Nephron progenitor cell (in vitro differentiated cells): ENCODE measurements around the gene KRIT1.

Source experiments
- DNase-seq: peaks from one replicate; pipeline ENCODE4 v3.0.0; 2021
- H3K27ac Mint-ChIP-seq: 2 replicates; pipeline ENCODE4 v1.8.0; 2021; ENCODE audit warnings: mild to moderate bottlenecking, moderate library complexity, mixed read lengths
- H3K27me3 Mint-ChIP-seq: 2 replicates; pipeline ENCODE4 v1.8.0; 2021; ENCODE audit warnings: mild to moderate bottlenecking, low read depth, mixed read lengths; ENCODE audit not compliant: poor library complexity
- H3K36me3 Mint-ChIP-seq: 2 replicates; pipeline ENCODE4 v1.8.0; 2021; ENCODE audit warnings: low read depth, mixed read lengths
- H3K4me1 Mint-ChIP-seq: 2 replicates; pipeline ENCODE4 v1.8.0; 2021; ENCODE audit warnings: mixed read lengths
- H3K4me3 Mint-ChIP-seq: 2 replicates; pipeline ENCODE4 v1.8.0; 2021; ENCODE audit warnings: mild to moderate bottlenecking, moderate library complexity, mixed read lengths
- H3K9me3 Mint-ChIP-seq: 2 replicates; pipeline ENCODE4 v1.8.0; 2021; ENCODE audit warnings: mild to moderate bottlenecking, moderate library complexity, mixed read lengths
- TF ChIP-seq, protein P1 (sequence below): fragments of 200-600 bp; sonication (generic); IDR thresholded peaks from 2 replicates; pipeline ENCODE4 v1.5.0; 2021; ENCODE audit warnings: antibody characterized with exemption

The KRIT1 gene

DNA sequence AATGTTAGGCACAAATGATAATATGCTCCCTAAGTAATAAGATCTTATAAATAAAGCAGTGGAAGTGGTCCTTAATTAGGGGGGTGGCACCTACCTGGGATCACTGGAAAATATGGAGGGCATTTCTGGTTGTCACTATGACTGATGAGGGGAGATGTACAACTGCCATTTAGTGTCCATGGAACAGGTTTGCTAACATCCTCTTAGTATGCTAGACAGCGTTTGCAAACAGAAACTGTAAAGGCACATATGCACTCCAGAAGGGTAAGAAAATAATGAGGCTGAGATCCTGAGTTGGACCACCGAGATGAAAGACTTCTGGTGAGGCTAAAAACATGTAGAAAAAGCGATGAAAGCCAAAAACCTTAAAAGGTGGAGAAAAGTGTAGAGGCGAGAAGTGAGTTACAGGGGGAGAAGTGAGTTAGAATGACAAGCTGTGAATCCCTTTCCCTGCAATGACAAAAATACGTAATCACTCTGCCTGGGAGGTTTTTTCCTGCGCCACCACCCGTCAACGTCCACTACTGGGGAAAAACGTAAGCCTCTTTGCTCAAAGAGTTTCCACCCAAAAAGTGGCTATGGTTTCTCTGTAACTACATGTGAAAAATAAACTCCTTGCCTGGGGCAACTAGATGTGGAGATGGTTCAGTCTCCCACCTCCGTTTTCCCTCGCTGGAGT lies 767 bp downstream of the KRIT1 start:
- no peaks in the 10 kb centered on the region for H3K9me3 Mint-ChIP-seq
- H3K36me3 Mint-ChIP-seq = peaks cover 5% of the 10 kb centered on the region
- H3K4me1 Mint-ChIP-seq = peaks cover 41% of the 10 kb centered on the region
- no peak for DNase-seq
- no peaks in the 10 kb centered on the region for H3K27me3 Mint-ChIP-seq
- H3K4me3 Mint-ChIP-seq = peak overlapping the region; percentile 96
- peak overlapping the region; percentile 100 for H3K27ac Mint-ChIP-seq
- TF ChIP-seq, protein P1, sequence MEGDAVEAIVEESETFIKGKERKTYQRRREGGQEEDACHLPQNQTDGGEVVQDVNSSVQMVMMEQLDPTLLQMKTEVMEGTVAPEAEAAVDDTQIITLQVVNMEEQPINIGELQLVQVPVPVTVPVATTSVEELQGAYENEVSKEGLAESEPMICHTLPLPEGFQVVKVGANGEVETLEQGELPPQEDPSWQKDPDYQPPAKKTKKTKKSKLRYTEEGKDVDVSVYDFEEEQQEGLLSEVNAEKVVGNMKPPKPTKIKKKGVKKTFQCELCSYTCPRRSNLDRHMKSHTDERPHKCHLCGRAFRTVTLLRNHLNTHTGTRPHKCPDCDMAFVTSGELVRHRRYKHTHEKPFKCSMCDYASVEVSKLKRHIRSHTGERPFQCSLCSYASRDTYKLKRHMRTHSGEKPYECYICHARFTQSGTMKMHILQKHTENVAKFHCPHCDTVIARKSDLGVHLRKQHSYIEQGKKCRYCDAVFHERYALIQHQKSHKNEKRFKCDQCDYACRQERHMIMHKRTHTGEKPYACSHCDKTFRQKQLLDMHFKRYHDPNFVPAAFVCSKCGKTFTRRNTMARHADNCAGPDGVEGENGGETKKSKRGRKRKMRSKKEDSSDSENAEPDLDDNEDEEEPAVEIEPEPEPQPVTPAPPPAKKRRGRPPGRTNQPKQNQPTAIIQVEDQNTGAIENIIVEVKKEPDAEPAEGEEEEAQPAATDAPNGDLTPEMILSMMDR = no peak

GRCh38 chr7:92242972-92243371 lies 2.7 kb downstream of the KRIT1 start:
- Mint-ChIP-seq H3K27ac (no peak overlapping the region), H3K4me1 (peaks cover 35% of the 10 kb centered on the region), H3K4me3 (no peak overlapping the region), H3K27me3 (no peaks in the 10 kb centered on the region), H3K9me3 (no peaks in the 10 kb centered on the region), H3K36me3 (peaks cover 12% of the 10 kb centered on the region)
- TF ChIP-seq, protein P1 = no peak
- no peak for DNase-seq

GRCh38 chr7:92230547-92230946 lies 15.2 kb downstream of the KRIT1 start:
- DNase-seq = no peak
- H3K9me3 Mint-ChIP-seq = peaks cover 8% of the 10 kb centered on the region
- peak overlapping the region; percentile 4 for H3K27ac Mint-ChIP-seq
- peaks cover 3% of the 10 kb centered on the region for H3K27me3 Mint-ChIP-seq
- peaks cover 80% of the 10 kb centered on the region for H3K36me3 Mint-ChIP-seq
- no peak overlapping the region for H3K4me3 Mint-ChIP-seq
- TF ChIP-seq, protein P1 = no peak
- H3K4me1 Mint-ChIP-seq = no peaks in the 10 kb centered on the region

DNA sequence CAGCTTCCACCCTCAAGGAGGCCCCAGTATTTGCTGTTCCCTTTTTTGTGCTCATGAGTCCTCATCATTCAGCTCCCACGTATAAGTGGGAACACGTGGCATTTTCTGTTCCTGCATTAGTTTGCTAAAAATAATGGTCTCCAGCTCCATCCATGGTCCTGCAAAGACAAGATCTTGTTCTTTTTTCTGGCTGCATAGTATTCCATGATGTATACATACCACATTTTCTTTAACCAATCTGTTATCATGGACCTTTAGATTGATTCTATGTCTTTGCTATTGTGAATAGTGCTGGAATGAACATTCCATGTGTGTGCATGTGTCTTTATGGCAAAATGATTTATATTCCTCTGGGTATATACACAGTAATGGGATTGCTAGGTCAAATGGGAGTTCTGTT lies 17.0 kb downstream of the KRIT1 start:
- DNase-seq = no peak
- no peak overlapping the region for H3K27ac Mint-ChIP-seq
- H3K9me3 Mint-ChIP-seq = peaks cover 8% of the 10 kb centered on the region
- H3K36me3 Mint-ChIP-seq = peaks cover 75% of the 10 kb centered on the region
- no peaks in the 10 kb centered on the region for H3K4me1 Mint-ChIP-seq
- H3K27me3 Mint-ChIP-seq = peaks cover 3% of the 10 kb centered on the region
- no peak overlapping the region for H3K4me3 Mint-ChIP-seq
- TF ChIP-seq, protein P1 = no peak

DNA sequence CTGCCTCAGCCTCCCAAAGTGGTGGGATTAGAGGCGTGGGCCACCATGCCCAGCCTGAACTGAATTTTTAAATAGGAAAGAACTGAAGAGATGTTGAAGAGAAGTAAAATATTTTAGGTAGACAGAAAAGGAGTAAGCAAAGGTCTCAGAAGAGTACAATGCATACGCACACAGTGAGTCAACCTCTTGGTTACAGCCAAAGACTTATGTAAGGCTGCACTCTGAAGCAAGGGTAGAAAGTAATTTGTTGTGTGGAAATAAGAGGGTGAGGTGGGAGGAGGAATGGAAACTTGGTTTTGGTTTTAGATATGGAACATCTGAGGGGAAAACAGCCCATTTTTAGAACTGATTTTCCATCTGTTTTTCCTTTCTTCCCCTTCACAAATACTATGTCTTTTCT lies 17.6 kb downstream of the KRIT1 start:
- Mint-ChIP-seq H3K4me3 (no peak overlapping the region), H3K4me1 (no peaks in the 10 kb centered on the region), H3K27me3 (peaks cover 3% of the 10 kb centered on the region)

More for the DNA sequence above, 17.6 kb downstream of the KRIT1 start:
- H3K27ac Mint-ChIP-seq = no peak overlapping the region
- peaks cover 73% of the 10 kb centered on the region for H3K36me3 Mint-ChIP-seq
- TF ChIP-seq, protein P1 = no peak
- no peak for DNase-seq
- peaks cover 8% of the 10 kb centered on the region for H3K9me3 Mint-ChIP-seq
